WERI-Rb-1 (cell line): ENCODE results near the gene SVOP.

Experiments
- DNase-seq: peaks from one replicate; pipeline ENCODE4 v3.0.0-alpha.2; 2020
- H3K27ac ChIP-seq: fragments of 250-450 bp; sonication (Bioruptor Pico); 2 replicates; pipeline ENCODE4 v1.5.1; 2020; ENCODE audit warnings: mild to moderate bottlenecking, moderate library complexity
- H3K27me3 ChIP-seq: fragments of 250-450 bp; sonication (Bioruptor Pico); 2 replicates; pipeline ENCODE4 v1.5.1; 2021; ENCODE audit warnings: mild to moderate bottlenecking, low read depth, moderate library complexity; ENCODE audit not compliant: insufficient read depth, severe bottlenecking
- H3K36me3 ChIP-seq: fragments of 250-450 bp; sonication (Bioruptor Pico); 2 replicates; pipeline ENCODE4 v1.5.1; 2020; ENCODE audit warnings: mild to moderate bottlenecking, moderate library complexity
- H3K4me3 ChIP-seq: 2 replicates; pipeline ENCODE4 v1.5.1; 2011; ENCODE audit warnings: low read depth, mild to moderate bottlenecking, control low read depth, low read length
- H3K9me3 ChIP-seq: fragments of 250-450 bp; sonication (Bioruptor Pico); 2 replicates; pipeline ENCODE4 v1.5.1; 2021; ENCODE audit warnings: mild to moderate bottlenecking, moderate library complexity; ENCODE audit not compliant: severe bottlenecking
- TF ChIP-seq, protein P1 (sequence below): IDR thresholded peaks from 2 replicates; pipeline ENCODE4 v1.5.1; 2011; ENCODE audit warnings: low read depth, mild to moderate bottlenecking, control low read depth, inconsistent platforms, low read length

SVOP gene

DNA sequence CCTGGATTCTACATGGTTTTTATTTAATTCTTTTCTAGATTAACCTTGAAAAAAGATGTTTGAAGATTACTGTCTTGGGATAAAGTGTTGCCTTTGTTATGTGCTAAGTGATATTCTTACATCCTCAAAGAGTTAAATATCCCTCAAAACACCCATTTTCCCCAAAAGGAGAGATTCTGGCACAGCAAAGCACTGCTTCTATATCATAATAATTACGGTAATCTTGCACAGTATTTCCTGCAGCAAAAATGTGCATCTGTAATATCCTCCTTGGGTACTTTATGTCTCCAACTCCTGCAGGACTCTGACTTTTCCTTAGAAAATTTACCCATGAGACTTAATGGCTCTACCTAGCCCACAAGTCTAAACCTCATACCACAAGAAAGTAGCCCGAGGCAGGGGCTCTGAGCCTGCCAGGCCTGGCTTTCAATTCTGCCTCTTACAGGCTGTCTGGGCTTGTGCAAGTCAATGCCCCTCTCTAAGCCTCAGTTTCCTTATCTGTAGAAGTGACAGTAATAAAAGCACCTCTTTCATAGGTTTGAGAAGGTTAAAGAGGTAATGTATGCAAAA, 45.8 kb downstream of the SVOP start:
- no peak for DNase-seq
- Histone ChIP-seq H3K27ac (no peak overlapping the region), H3K9me3 (no peaks in the 10 kb centered on the region), H3K4me3 (no peak overlapping the region), H3K27me3 (no peaks in the 10 kb centered on the region), H3K36me3 (peaks cover 9% of the 10 kb centered on the region)
- TF ChIP-seq, protein P1, sequence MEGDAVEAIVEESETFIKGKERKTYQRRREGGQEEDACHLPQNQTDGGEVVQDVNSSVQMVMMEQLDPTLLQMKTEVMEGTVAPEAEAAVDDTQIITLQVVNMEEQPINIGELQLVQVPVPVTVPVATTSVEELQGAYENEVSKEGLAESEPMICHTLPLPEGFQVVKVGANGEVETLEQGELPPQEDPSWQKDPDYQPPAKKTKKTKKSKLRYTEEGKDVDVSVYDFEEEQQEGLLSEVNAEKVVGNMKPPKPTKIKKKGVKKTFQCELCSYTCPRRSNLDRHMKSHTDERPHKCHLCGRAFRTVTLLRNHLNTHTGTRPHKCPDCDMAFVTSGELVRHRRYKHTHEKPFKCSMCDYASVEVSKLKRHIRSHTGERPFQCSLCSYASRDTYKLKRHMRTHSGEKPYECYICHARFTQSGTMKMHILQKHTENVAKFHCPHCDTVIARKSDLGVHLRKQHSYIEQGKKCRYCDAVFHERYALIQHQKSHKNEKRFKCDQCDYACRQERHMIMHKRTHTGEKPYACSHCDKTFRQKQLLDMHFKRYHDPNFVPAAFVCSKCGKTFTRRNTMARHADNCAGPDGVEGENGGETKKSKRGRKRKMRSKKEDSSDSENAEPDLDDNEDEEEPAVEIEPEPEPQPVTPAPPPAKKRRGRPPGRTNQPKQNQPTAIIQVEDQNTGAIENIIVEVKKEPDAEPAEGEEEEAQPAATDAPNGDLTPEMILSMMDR, result no peak

GRCh38 chr12:108973629-108974152, 47.2 kb downstream of the SVOP start:
- DNase-seq, result no peak
- no peak overlapping the region for H3K27ac ChIP-seq
- H3K9me3 ChIP-seq, result no peaks in the 10 kb centered on the region
- H3K27me3 ChIP-seq, result no peaks in the 10 kb centered on the region
- H3K36me3 ChIP-seq, result peaks cover 9% of the 10 kb centered on the region
- TF ChIP-seq, protein P1, result no peak
- no peak overlapping the region for H3K4me3 ChIP-seq

DNA sequence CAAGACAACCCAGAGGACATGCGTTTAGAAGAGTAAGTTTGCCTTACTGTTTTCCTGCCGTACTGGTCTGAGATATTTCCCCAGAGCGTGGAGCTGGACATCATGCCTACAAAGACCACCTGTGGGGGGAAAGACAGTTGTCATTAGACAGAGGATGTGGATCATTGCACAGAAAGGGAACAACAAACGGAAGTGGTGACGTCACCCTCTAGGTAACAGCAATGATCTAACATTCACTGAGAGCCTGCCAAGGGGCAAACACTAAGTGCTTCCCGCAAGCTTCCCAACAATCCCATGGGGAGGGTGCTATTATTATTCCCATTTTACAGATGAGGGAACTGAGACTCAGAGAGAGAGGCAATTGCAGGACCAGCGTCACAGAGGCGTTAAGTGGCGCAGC, 48.5 kb downstream of the SVOP start:
- TF ChIP-seq, protein P1, result no peak
- Histone ChIP-seq H3K27me3 (no peaks in the 10 kb centered on the region), H3K36me3 (peaks cover 12% of the 10 kb centered on the region), H3K9me3 (no peaks in the 10 kb centered on the region), H3K4me3 (no peak overlapping the region), H3K27ac (no peak overlapping the region)
- DNase-seq, result no peak

GRCh38 chr12:108969622-108970021, 51.2 kb downstream of the SVOP start:
- H3K9me3 ChIP-seq, result no peaks in the 10 kb centered on the region
- H3K4me3 ChIP-seq, result no peak overlapping the region
- no peaks in the 10 kb centered on the region for H3K27me3 ChIP-seq
- H3K27ac ChIP-seq, result peak overlapping the region; percentile 52
- TF ChIP-seq, protein P1, result no peak
- peaks cover 12% of the 10 kb centered on the region for H3K36me3 ChIP-seq
- no peak for DNase-seq

DNA sequence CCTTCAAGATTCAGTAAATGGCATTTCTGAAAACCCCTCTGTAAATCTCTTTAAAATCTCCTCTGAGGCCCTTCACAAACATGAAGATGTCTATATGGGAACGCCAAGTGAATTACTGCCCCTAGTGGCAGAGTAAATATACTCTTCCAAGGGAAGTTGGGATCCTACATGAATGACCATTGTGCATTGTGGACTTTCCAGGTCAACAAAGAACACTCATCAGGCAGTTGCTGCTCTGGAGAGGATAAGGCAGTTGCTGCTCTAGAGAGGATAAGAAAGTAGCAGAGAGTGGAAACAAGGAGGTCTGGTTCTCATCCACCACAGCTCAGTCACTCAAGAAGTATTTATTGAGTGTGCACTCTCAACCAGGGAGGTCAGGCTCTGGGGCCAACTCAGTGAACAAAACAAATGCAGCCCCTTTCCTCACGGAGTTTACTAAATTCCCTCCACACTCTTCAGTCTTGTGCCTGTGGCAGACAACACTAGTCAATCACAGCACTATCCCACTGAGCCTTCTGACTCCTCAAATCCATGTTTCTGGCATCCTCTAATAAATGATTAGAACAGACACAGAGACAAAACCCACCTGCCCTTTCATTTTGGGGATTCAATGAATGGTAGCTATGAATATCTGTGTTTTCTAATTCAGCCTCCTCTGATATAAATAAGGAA, 52.9 kb downstream of the SVOP start:
- no peak for DNase-seq
- H3K9me3 ChIP-seq, result no peaks in the 10 kb centered on the region
- TF ChIP-seq, protein P1, result peak; percentile 36; the same call in 1 of the 2 replicates
- H3K27me3 ChIP-seq, result no peaks in the 10 kb centered on the region
- H3K4me3 ChIP-seq, result no peak overlapping the region
- no peak overlapping the region for H3K27ac ChIP-seq
- H3K36me3 ChIP-seq, result peaks cover 9% of the 10 kb centered on the region
